Measurements from ENCODE around the gene CFAP77. TPM values are rescaled to one million over a fixed set of nuclear protein-coding genes. Genes with fewer than 3 reads are reported as not detected.

CFAP77 gene
- total RNA-seq, 1 donor from 2014 or later = 0.43 TPM

GRCh38 chr9:132589148-132590036 lies 179.4 kb downstream of the CFAP77 start:
- H3K27ac Mint-ChIP-seq = no peak overlapping the region
- no peaks in the 10 kb centered on the region for H3K4me1 Mint-ChIP-seq (ENCODE audit: low read depth)
- TF ChIP-seq, protein P1, sequence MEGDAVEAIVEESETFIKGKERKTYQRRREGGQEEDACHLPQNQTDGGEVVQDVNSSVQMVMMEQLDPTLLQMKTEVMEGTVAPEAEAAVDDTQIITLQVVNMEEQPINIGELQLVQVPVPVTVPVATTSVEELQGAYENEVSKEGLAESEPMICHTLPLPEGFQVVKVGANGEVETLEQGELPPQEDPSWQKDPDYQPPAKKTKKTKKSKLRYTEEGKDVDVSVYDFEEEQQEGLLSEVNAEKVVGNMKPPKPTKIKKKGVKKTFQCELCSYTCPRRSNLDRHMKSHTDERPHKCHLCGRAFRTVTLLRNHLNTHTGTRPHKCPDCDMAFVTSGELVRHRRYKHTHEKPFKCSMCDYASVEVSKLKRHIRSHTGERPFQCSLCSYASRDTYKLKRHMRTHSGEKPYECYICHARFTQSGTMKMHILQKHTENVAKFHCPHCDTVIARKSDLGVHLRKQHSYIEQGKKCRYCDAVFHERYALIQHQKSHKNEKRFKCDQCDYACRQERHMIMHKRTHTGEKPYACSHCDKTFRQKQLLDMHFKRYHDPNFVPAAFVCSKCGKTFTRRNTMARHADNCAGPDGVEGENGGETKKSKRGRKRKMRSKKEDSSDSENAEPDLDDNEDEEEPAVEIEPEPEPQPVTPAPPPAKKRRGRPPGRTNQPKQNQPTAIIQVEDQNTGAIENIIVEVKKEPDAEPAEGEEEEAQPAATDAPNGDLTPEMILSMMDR (IDR thresholded peaks at IDR 0.05; ENCODE audit: unreplicated experiment) = no peak
- H3K27me3 Mint-ChIP-seq = peaks cover 82% of the 10 kb centered on the region
- DNase-seq (ENCODE audit: low spot score, unreplicated experiment) = no peak
- no peak overlapping the region for H3K4me3 Mint-ChIP-seq (ENCODE audit: low read depth)
- peaks cover 8% of the 10 kb centered on the region for H3K36me3 Mint-ChIP-seq (ENCODE audit: insufficient read depth)
- H3K9me3 Mint-ChIP-seq (ENCODE audit: low read depth) = no peaks in the 10 kb centered on the region

DNA sequence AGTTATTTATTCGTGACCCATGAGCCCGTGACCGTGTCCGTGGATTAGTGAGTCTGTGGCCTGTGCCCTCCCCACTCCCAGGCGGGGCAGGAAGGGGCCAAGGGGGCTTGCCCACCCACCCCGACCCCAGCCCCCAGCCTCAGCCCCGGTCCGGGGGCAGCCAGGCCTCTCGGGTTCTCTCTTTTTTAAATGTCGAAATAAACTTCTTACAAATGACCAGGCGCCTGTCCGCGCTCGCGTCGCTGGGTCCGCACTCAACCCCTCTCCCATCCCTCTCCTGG lies 180.0 kb downstream of the CFAP77 start:
- Mint-ChIP-seq H3K4me3 (ENCODE audit: low read depth) (no peak overlapping the region), H3K9me3 (ENCODE audit: low read depth) (no peaks in the 10 kb centered on the region), H3K36me3 (ENCODE audit: insufficient read depth) (peaks cover 10% of the 10 kb centered on the region), H3K27me3 (peaks cover 76% of the 10 kb centered on the region), H3K27ac (no peak overlapping the region), H3K4me1 (ENCODE audit: low read depth) (no peaks in the 10 kb centered on the region)
- TF ChIP-seq, protein P1 (IDR thresholded peaks at IDR 0.05; ENCODE audit: unreplicated experiment) = no peak
- no peak for DNase-seq (ENCODE audit: low spot score, unreplicated experiment)

DNA sequence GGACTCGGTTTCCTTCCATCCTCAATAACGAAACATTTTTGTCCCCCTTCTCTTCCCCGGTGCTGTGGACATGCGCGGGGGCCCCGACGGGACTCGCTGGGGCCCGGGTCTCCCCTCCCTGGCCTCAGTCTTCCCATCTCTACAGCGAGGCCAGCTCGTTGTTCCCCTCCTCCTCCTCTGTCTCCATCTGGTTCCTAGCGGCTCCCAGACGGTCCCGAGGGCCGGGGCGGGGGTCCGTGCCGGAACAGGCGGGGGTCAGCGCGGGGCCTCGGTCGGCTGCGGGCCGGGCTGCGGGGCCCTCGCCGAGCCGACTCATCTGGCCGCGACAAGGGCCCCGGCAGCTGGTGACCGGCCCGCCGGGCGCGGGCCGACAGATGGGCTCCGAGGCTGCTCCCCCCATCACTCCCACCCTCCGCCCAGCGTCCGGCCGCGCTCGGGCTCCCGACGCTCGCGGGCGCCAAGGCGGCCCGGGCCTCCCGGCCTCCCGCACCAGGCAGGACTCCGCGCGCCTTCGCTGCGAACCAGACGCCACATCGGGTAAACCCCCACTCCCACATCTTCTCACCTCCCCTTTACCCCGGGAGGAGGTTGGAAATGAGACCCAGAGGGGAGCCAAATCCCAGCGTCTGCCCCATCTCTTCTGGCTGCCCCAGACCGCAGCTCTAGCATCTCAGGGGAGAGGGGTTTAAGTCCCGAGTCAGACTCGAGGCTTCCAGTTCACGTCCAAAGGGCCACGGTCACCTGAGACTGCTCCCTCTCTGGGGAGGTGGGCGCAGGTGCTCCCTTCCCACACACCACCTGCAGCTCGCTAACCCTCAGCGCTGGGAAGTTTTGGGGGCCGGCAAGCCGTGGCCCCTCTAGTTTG lies 180.5 kb downstream of the CFAP77 start:
- peaks cover 11% of the 10 kb centered on the region for H3K36me3 Mint-ChIP-seq (ENCODE audit: insufficient read depth)
- DNase-seq (ENCODE audit: low spot score, unreplicated experiment) = no peak
- no peaks in the 10 kb centered on the region for H3K9me3 Mint-ChIP-seq (ENCODE audit: low read depth)
- H3K4me1 Mint-ChIP-seq (ENCODE audit: low read depth) = no peaks in the 10 kb centered on the region
- TF ChIP-seq, protein P1 (IDR thresholded peaks at IDR 0.05; ENCODE audit: unreplicated experiment) = no peak
- H3K27me3 Mint-ChIP-seq = peaks cover 70% of the 10 kb centered on the region
- no peak overlapping the region for H3K4me3 Mint-ChIP-seq (ENCODE audit: low read depth)
- H3K27ac Mint-ChIP-seq = peak overlapping the region; percentile 62

DNA sequence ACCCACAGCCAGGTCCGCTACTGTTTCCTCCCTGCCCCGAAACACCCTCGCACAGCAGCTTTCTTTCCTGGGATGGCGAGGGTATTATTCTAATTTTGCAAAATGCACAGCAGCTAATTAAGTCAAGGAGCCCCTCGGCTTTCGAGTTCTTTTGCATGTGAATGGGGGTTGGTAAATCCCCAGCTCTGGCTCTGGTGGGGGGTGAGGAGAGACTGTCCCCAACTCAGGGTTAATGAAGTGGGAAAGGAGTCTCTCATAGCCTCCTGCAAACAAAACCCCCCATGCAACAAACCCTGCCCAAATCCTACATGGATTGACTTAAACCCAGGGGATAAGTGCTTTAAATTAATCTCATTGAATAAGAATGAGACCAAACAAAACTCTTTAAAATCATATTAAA lies 181.2 kb downstream of the CFAP77 start:
- Mint-ChIP-seq H3K27me3 (peaks cover 63% of the 10 kb centered on the region), H3K36me3 (ENCODE audit: insufficient read depth) (peaks cover 14% of the 10 kb centered on the region), H3K27ac (no peak overlapping the region), H3K4me1 (ENCODE audit: low read depth) (no peaks in the 10 kb centered on the region), H3K4me3 (ENCODE audit: low read depth) (no peak overlapping the region), H3K9me3 (ENCODE audit: low read depth) (no peaks in the 10 kb centered on the region)
- DNase-seq (ENCODE audit: low spot score, unreplicated experiment) = no peak
- TF ChIP-seq, protein P1 (IDR thresholded peaks at IDR 0.05; ENCODE audit: unreplicated experiment) = no peak

GRCh38 chr9:132591751-132592314 lies 181.8 kb downstream of the CFAP77 start:
- TF ChIP-seq, protein P1 (IDR thresholded peaks at IDR 0.05; ENCODE audit: unreplicated experiment) = no peak
- DNase-seq (ENCODE audit: low spot score, unreplicated experiment) = no peak
- H3K4me3 Mint-ChIP-seq (ENCODE audit: low read depth) = no peak overlapping the region
- H3K36me3 Mint-ChIP-seq (ENCODE audit: insufficient read depth) = peaks cover 18% of the 10 kb centered on the region
- H3K4me1 Mint-ChIP-seq (ENCODE audit: low read depth) = no peaks in the 10 kb centered on the region
- H3K27ac Mint-ChIP-seq = no peak overlapping the region
- H3K27me3 Mint-ChIP-seq = peaks cover 57% of the 10 kb centered on the region
- H3K9me3 Mint-ChIP-seq (ENCODE audit: low read depth) = no peaks in the 10 kb centered on the region

Data from progenitor cell of endocrine pancreas (in vitro differentiated cells).